HepG2 (cell line): ENCODE results near the gene MSRB2. TPM values are rescaled to one million over a fixed set of nuclear protein-coding genes. Genes with fewer than 3 reads are reported as not detected.
A peak's percentile ranks its signal among the peaks of the same experiment; 100 is the strongest.

Source experiments
- ATAC-seq: fragments of 200-7000 bp; cut with Tn5 transposase; 3 replicates; pipeline ENCODE4 v1.9.1; 2020; ENCODE audit warnings: mild to moderate bottlenecking, moderate library complexity
- BruUV-seq: library from RNA; stranded (reverse); fragments of 400-500 nt; replicated peaks from 2 replicates; lab custom pipeline; 2021; lab: Mats Ljungman, UMichigan
- CTCF ChIA-PET: fragments of 300-600 bp; formaldehyde crosslinking; extraction: SDS; loops from one replicate; lab custom pipeline; 2021; ENCODE audit warnings: low total read pairs, inconsistent platforms, low intra/inter-chr PET ratio; lab: Yijun Ruan, JAX
- POLR2A ChIA-PET: fragments of 350-600 bp; sonication (Branson Sonifier 250); formaldehyde crosslinking; loops from one replicate; lab custom pipeline; 2020; ENCODE audit warnings: antibody characterized with exemption, inconsistent platforms; lab: Yijun Ruan, JAX
- DNase-seq: peaks from one replicate; pipeline ENCODE4 v3.0.0-alpha.2; 2015; ENCODE audit warnings: low spot score
- FAIRE-seq: peaks from 3 replicates; lab custom pipeline; 2011; peaks lifted over from hg19 to GRCh38; lab: Jason Lieb, UNC
- H2AFZ ChIP-seq: one replicate; pipeline ENCODE4 v1.6.1; 2011; ENCODE audit warnings: low read length, inconsistent platforms
- H3K27ac ChIP-seq: fragments of 300-600 bp; 3 replicates; pipeline ENCODE4 v1.8.0; 2011; ENCODE audit warnings: mixed run types, mild to moderate bottlenecking, mixed read lengths, low read length, inconsistent platforms; ENCODE audit not compliant: insufficient read depth; ENCODE audit errors: extremely low read length
- H3K27me3 ChIP-seq, 2 experiments: fragments of 200-600 bp in 1 of 2; 2 replicates in 1 of 2; 3 replicates in 1 of 2; pipeline versions ENCODE4 v1.6.0 to v1.8.0; 2011; ENCODE audit warnings: low read length in 2 of 2, mild to moderate bottlenecking in 2 of 2, moderate library complexity in 2 of 2, inconsistent platforms in 1 of 2; ENCODE audit not compliant: insufficient read depth in 2 of 2, control insufficient read depth in 1 of 2
- H3K36me3 ChIP-seq, 2 experiments: fragments of 200-600 bp in 1 of 2; replicated peaks in 1 of 2; 2 replicates in 1 of 2; 3 replicates in 1 of 2; pipeline versions ENCODE4 v1.5.1 to v1.8.0; 2011; ENCODE audit warnings: low read length in 2 of 2, inconsistent platforms in 1 of 2; ENCODE audit not compliant: insufficient read depth in 2 of 2, control insufficient read depth in 1 of 2
- H3K4me1 ChIP-seq: 2 replicates; pipeline ENCODE4 v1.5.1; 2012; ENCODE audit warnings: low read length, inconsistent platforms; ENCODE audit not compliant: insufficient read depth
- H3K4me2 ChIP-seq: 2 replicates; pipeline ENCODE4 v1.6.0; 2011; ENCODE audit warnings: low read depth, low read length, inconsistent platforms
- H3K4me3 ChIP-seq, 3 experiments: fragments of 200-600 bp in 1 of 3; sonication (generic), shearing (Covaris generic) in 1 of 3; replicated peaks in 1 of 3; 2 replicates each; pipeline ENCODE4 v1.5.1; 2011 to 2016; ENCODE audit warnings: low read length in 3 of 3, inconsistent platforms in 2 of 3, low read depth in 2 of 3, mild to moderate bottlenecking in 2 of 3, control low read depth in 1 of 3, mixed read lengths in 1 of 3; ENCODE audit not compliant: insufficient read depth in 1 of 3
- H3K79me2 ChIP-seq: one replicate; pipeline ENCODE4 v1.6.1; 2011; ENCODE audit warnings: low read length, inconsistent platforms; ENCODE audit not compliant: insufficient read depth
- H3K9ac ChIP-seq: 2 replicates; pipeline ENCODE4 v1.6.0; 2011; ENCODE audit warnings: mild to moderate bottlenecking, low read depth, low read length, inconsistent platforms; ENCODE audit not compliant: insufficient read depth
- H3K9me3 ChIP-seq: 2 replicates; pipeline ENCODE4 v1.5.1; 2012; ENCODE audit warnings: mild to moderate bottlenecking, low read length
- H4K20me1 ChIP-seq: 2 replicates; pipeline ENCODE4 v1.6.0; 2011; ENCODE audit warnings: inconsistent platforms, mild to moderate bottlenecking, low read length, moderate library complexity; ENCODE audit not compliant: insufficient read depth
- ELF1 ChIP-seq: sonication (generic); formaldehyde crosslinking; IDR thresholded peaks from 2 replicates; pipeline ENCODE4 v1.4.0; 2020; ENCODE audit warnings: missing genetic modification reagents
- ELF3 ChIP-seq: IDR thresholded peaks from 2 replicates; pipeline ENCODE4 v1.6.1; 2016; ENCODE audit warnings: missing genetic modification reagents, missing compliant biosample characterization
- ERF ChIP-seq: IDR thresholded peaks from 2 replicates; pipeline ENCODE4 v1.6.1; 2018; ENCODE audit warnings: missing biosample characterization, missing genetic modification reagents
- FOXO1 ChIP-seq: sonication (generic); formaldehyde crosslinking; IDR thresholded peaks from 2 replicates; pipeline ENCODE4 v1.4.0; 2020; ENCODE audit warnings: missing genetic modification reagents
- ISX ChIP-seq: sonication (generic); formaldehyde crosslinking; conservative IDR thresholded peaks from 2 replicates; pipeline ENCODE4 v1.5.0; 2020; ENCODE audit warnings: missing genetic modification reagents
- NFYC ChIP-seq: IDR thresholded peaks from 2 replicates; pipeline ENCODE4 v1.6.1; 2016; ENCODE audit warnings: missing genetic modification reagents, missing compliant biosample characterization
- POLR2AphosphoS2 ChIP-seq: IDR thresholded peaks from 2 replicates; pipeline ENCODE4 v1.6.1; 2011; ENCODE audit warnings: low read depth, low read length, improper control_type of control experiment
- RAD21 ChIP-seq: fragments of 450-650 bp; formaldehyde crosslinking; IDR thresholded peaks from 2 replicates; pipeline ENCODE4 v1.5.0; 2020; ENCODE audit warnings: mild to moderate bottlenecking
- RCOR2 ChIP-seq: IDR thresholded peaks from 2 replicates; pipeline ENCODE4 v1.6.1; 2016; ENCODE audit warnings: missing biosample characterization, missing genetic modification reagents
- SIX1 ChIP-seq: sonication (generic); formaldehyde crosslinking; IDR thresholded peaks from 2 replicates; pipeline ENCODE4 v1.4.0; 2020; ENCODE audit warnings: missing genetic modification reagents, borderline replicate concordance
- SOX13 ChIP-seq, 3 experiments: fragments of 450-650 bp in 1 of 3; sonication (generic) in 1 of 3; formaldehyde crosslinking in 1 of 3; IDR thresholded peaks in 2 of 3; conservative IDR thresholded peaks in 1 of 3; 2 replicates each; pipeline versions ENCODE4 v1.5.0 to v1.6.1; 2016 to 2020; ENCODE audit warnings: antibody characterized with exemption in 1 of 3, mild to moderate bottlenecking in 1 of 3, missing compliant biosample characterization in 1 of 3, missing genetic modification reagents in 1 of 3, moderate library complexity in 1 of 3
- STAG1 ChIP-seq: sonication (generic); formaldehyde crosslinking; IDR thresholded peaks from 2 replicates; pipeline ENCODE4 v1.4.0; 2020; ENCODE audit warnings: missing genetic modification reagents
- THRA ChIP-seq: sonication (generic); formaldehyde crosslinking; IDR thresholded peaks from 2 replicates; pipeline ENCODE4 v1.4.0; 2020; ENCODE audit warnings: missing genetic modification reagents, borderline replicate concordance
- TOPORS ChIP-seq: sonication (generic); formaldehyde crosslinking; IDR thresholded peaks from 2 replicates; pipeline ENCODE4 v1.8.0; 2023; ENCODE audit warnings: mild to moderate bottlenecking, missing genetic modification reagents
- ZNF24 ChIP-seq: fragments of 450-650 bp; IDR thresholded peaks from 2 replicates; pipeline ENCODE4 v1.6.1; 2017; ENCODE audit warnings: antibody characterized with exemption, mild to moderate bottlenecking
- WGBS: methylation state at CpG from one replicate; pipeline ENCODE4 v1.1.6; 2017; ENCODE audit warnings: low lambda C conversion rate; 5-methylcytosine and 5-hydroxymethylcytosine counted together
- in situ Hi-C: cut with HindIII; loops from 2 replicates; pipeline ENCODE4 v1.10.0; 2017; ENCODE audit warnings: low pct_unique_long_range_greater_than_20kb; ENCODE audit not compliant: extremely low pct_ligation_motif_present
- intact Hi-C: fragments of 100-400 bp; cut with micrococcal nuclease; formaldehyde crosslinking; loops from one replicate; pipeline ENCODE4 v1.10.0; 2022; ENCODE audit not compliant: unreplicated experiment
- polyA plus RNA-seq, 8 experiments: library from polyadenylated mRNA; depleted of rRNA in 3 of 8; stranded (reverse) in 7 of 8; unstranded in 1 of 8; fragments of >200 nt; fragmentation: Illumina TruSeq in 4 of 8; extraction: Trizol in 4 of 8; gene quantifications; 2 replicates each; pipeline versions ENCODE4 v1.2.1 to v1.2.3, GENCODE V29; 2011 to 2016; ENCODE audit warnings: low read depth in 4 of 8, missing spikeins in 1 of 8, mixed read lengths in 1 of 8; ENCODE audit not compliant: insufficient read depth in 1 of 8
- total RNA-seq, 5 experiments: library from RNA; depleted of rRNA; stranded (reverse); fragments of >200 nt; fragmentation: Illumina TruSeq; extraction: Trizol; gene quantifications; 2 replicates each; pipeline ENCODE4 v1.2.3, GENCODE V29; 2016; ENCODE audit warnings: low read depth in 1 of 5

The MSRB2 gene
- total and polyA plus RNA-seq, 2 of the 13 experiments (the other 11 are each of a cell fraction or from before 2014, with no cell fraction given): 8.3 to 22.1 TPM

GRCh38 chr10:23157239-23157681, 61.9 kb downstream of the MSRB2 start (continued):
- TF ChIP-seq NFYC (CRISPR knock-in tag): no peak

- ATAC-seq: peak; percentile 82
- in situ Hi-C loops: loop anchor here (5.0 to 25.0 kb wide), 3 partner anchors 134 to 529 kb away; no protein-coding TSS in a partner anchor
- no peaks in the 10 kb centered on the region for H3K36me3 ChIP-seq
These were observed 62.5 kb downstream of the MSRB2 start for GRCh38 chr10:23157691-23158369.

GRCh38 chr10:23158370-23158769, 63.0 kb downstream of the MSRB2 start:
- no peaks in the 10 kb centered on the region for H3K79me2 ChIP-seq
- FAIRE-seq: peak; percentile 69
- peaks cover 10% of the 10 kb centered on the region for H3K4me1 ChIP-seq
- H3K9ac ChIP-seq: no peak overlapping the region
- peak overlapping the region; percentile 27; the same call in 1 of the 2 replicates for H3K4me2 ChIP-seq
- peaks cover 2 to 8% of the 10 kb centered on the region in 2 experiments; a peak in 2 of 5 replicates for H3K27me3 ChIP-seq
- BruUV-seq: no TSS peak
- intact Hi-C loops: loop anchor here (2.0 to 5.0 kb wide), 4 partner anchors 61 to 544 kb away; partner anchors contain the start of gene MSRB2
- no peak overlapping the region for H3K27ac ChIP-seq
- CTCF ChIA-PET: interaction anchor here (0.8 to 6.5 kb wide), 4 partner anchors 132 to 544 kb away, joined by 3 to 157 read pairs (median 8); no protein-coding TSS in a partner anchor
- H3K4me3 ChIP-seq: no peak overlapping the region
- POLR2A ChIA-PET: no interaction called here
- H3K9me3 ChIP-seq: no peaks in the 10 kb centered on the region
- in situ Hi-C loops: loop anchor here (5.0 to 25.0 kb wide), 3 partner anchors 134 to 529 kb away; no protein-coding TSS in a partner anchor
- peak; percentile 55 for DNase-seq
- H3K36me3 ChIP-seq: no peaks in the 10 kb centered on the region
- 2% methylated on average over 5 of the region's 5 CpGs for WGBS
- ATAC-seq: peak; percentile 83
- H4K20me1 ChIP-seq: no peaks in the 10 kb centered on the region; the same call in 1 of the 2 replicates
- H2AFZ ChIP-seq: no peak overlapping the region
- peak; percentile 74 for TF ChIP-seq RAD21
- TF ChIP-seq ZNF24: 0 out of 2 replicates have a peak, but pooled peaks have one; percentile 21
- TF ChIP-seq SOX13 (IDR thresholded peaks at IDR 0.05): no peak
- no peak for TF ChIP-seq SOX13 (CRISPR knock-in tag; conservative IDR thresholded peaks at IDR 0.05 in 1 of 2, IDR thresholded peaks at IDR 0.05 in 1 of 2)
- no peak for TF ChIP-seq RCOR2 (CRISPR knock-in tag)
- 0 out of 2 replicates have a peak, but pooled peaks have one; percentile 30 for TF ChIP-seq FOXO1 (CRISPR knock-in tag)
- TF ChIP-seq ELF1 (CRISPR knock-in tag): no peak
- no peak for TF ChIP-seq THRA
- TF ChIP-seq SIX1 (CRISPR knock-in tag): no peak
- TF ChIP-seq ISX (CRISPR knock-in tag): no peak
- no peak for TF ChIP-seq POLR2AphosphoS2
- TF ChIP-seq STAG1 (CRISPR knock-in tag): peak; percentile 87
- TF ChIP-seq ELF3: 0 out of 2 replicates have a peak, but pooled peaks have one; percentile 9

More at GRCh38 chr10:23157691-23158369, 62.5 kb downstream of the MSRB2 start:
- intact Hi-C loops: loop anchor here (2.0 to 5.0 kb wide), 4 partner anchors 61 to 545 kb away; partner anchors contain the start of gene MSRB2
- POLR2A ChIA-PET: no interaction called here
- Histone ChIP-seq H3K4me1 (peaks cover 10% of the 10 kb centered on the region), H3K27ac (no peak overlapping the region), H3K79me2 (no peaks in the 10 kb centered on the region), H3K9me3 (no peaks in the 10 kb centered on the region), H3K9ac (no peak overlapping the region), H4K20me1 (no peaks in the 10 kb centered on the region; the same call in 1 of the 2 replicates), H3K4me3 (no peak overlapping the region), H3K4me2 (peak overlapping the region; percentile 27; the same call in 1 of the 2 replicates), H2AFZ (no peak overlapping the region), H3K27me3 (peaks cover 2 to 8% of the 10 kb centered on the region in 2 experiments; a peak in 2 of 5 replicates)
- BruUV-seq: no TSS peak
- WGBS: 49% methylated on average over 11 of the region's 12 CpGs
- peak; percentile 63 for DNase-seq
- FAIRE-seq: peak; percentile 32
- TF ChIP-seq ERF (CRISPR knock-in tag): no peak
- TF ChIP-seq TOPORS (CRISPR knock-in tag): no peak
- CTCF ChIA-PET: interaction anchor here (0.8 to 6.5 kb wide), 4 partner anchors 132 to 545 kb away, joined by 3 to 157 read pairs (median 8); no protein-coding TSS in a partner anchor
